Activated naive CD8-positive, alpha-beta T cell treated with anti-CD3 and anti-CD28 coated beads for 36 hours (primary cell): ENCODE measurements around the gene PI4KB. TPM values are rescaled to one million over a fixed set of nuclear protein-coding genes. Genes with fewer than 3 reads are reported as not detected.

Experiments used
- DNase-seq: peaks from one replicate; pipeline ENCODE4 v3.0.0; 2021
- H3K27ac Mint-ChIP-seq: one replicate; pipeline ENCODE4 v1.8.0; 2022; ENCODE audit warnings: mild to moderate bottlenecking, moderate library complexity, mixed read lengths
- H3K27me3 Mint-ChIP-seq: one replicate; pipeline ENCODE4 v1.8.0; 2022; ENCODE audit warnings: mild to moderate bottlenecking, mixed read lengths
- H3K36me3 Mint-ChIP-seq: one replicate; pipeline ENCODE4 v1.8.0; 2021; ENCODE audit warnings: mild to moderate bottlenecking, mixed read lengths
- H3K4me1 Mint-ChIP-seq: one replicate; pipeline ENCODE4 v1.8.0; 2021; ENCODE audit warnings: mixed read lengths
- H3K4me3 Mint-ChIP-seq: one replicate; pipeline ENCODE4 v1.8.0; 2022; ENCODE audit warnings: mild to moderate bottlenecking, moderate library complexity, mixed read lengths
- H3K9me3 Mint-ChIP-seq: one replicate; pipeline ENCODE4 v1.8.0; 2022; ENCODE audit warnings: mixed read lengths
- total RNA-seq, 2 experiments: library from RNA; stranded (reverse); gene quantifications; one replicate each; pipeline ENCODE4 v1.2.3, GENCODE V29; 2021

PI4KB gene
- 10 to 100 TPM; 46.4 to 49.4 TPM for total RNA-seq

DNA sequence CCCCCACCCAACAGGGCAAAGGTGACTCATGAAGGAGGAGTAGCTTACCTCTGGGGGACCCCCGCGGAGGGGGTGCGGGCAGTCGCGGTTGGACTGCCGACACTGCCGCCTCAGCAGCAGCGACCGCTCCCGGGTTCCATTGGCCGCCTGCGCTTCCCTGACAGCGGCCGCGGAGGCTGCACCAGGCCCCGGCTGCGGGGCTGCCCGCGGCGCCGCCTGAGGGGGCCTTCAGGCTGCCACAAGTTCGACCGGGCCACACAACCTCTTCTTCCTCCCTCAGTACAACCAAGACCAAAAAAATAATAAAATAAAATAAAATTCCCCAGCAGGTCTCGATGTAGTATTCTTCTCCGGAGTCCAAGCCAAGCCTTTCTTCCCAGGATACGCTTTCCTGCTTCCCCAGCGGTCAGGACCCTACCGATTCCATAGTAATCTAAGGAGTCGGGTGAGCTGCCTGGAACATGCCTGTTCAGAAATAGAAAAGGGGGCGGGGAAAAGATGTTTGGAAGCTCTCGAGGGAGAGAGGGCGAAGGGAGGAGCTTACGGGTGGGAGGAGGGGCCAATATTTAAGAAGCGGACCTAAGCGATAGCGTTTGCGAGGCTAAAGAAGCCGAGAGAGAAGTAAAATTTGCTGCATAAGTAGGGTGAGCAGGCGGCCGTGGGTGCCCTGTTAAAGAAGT, at the start of gene PI4KB:
PI4KB (minus strand) TSS at position 194 of the 680 bp plus-strand sequence. CDS start 10,935 bp downstream, outside the sequence.
- Mint-ChIP-seq H3K4me3 (peak within 1 kb of the TSS; percentile 89), H3K27ac (peak within 1 kb of the TSS; percentile 98), H3K36me3 (peaks cover 14% of the 10 kb centered on the region)

DNA sequence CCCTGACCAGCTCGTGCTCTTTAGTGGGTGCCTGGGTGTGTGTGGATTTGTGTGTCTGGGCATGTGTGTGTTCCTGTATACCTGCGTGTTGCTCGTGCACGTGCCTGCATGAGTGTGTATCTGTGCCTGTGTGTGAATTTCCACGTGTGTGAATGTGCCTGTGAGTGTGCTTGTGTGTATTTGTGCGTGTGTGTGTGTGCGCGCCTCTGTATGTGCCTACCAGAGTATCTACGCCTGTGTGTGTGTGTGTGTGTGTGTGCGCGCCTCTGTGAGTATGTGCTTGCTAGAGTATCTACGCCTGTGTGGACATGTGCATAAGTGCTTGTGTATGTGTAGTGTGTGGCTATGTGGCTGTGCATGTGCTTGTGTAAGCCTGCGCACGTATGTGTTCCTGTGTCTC, 46.0 kb upstream of the PI4KB start:
- Mint-ChIP-seq H3K9me3 (no peaks in the 10 kb centered on the region), H3K4me1 (peaks cover 2% of the 10 kb centered on the region), H3K4me3 (no peak overlapping the region), H3K36me3 (no peaks in the 10 kb centered on the region), H3K27me3 (no peaks in the 10 kb centered on the region), H3K27ac (no peak overlapping the region)
- DNase-seq = no peak

More for the DNA sequence above, at the start of gene PI4KB:
- Mint-ChIP-seq H3K4me1 (peaks cover 27% of the 10 kb centered on the region), H3K9me3 (no peaks in the 10 kb centered on the region), H3K27me3 (no peaks in the 10 kb centered on the region)
- peak; percentile 87 for DNase-seq

DNA sequence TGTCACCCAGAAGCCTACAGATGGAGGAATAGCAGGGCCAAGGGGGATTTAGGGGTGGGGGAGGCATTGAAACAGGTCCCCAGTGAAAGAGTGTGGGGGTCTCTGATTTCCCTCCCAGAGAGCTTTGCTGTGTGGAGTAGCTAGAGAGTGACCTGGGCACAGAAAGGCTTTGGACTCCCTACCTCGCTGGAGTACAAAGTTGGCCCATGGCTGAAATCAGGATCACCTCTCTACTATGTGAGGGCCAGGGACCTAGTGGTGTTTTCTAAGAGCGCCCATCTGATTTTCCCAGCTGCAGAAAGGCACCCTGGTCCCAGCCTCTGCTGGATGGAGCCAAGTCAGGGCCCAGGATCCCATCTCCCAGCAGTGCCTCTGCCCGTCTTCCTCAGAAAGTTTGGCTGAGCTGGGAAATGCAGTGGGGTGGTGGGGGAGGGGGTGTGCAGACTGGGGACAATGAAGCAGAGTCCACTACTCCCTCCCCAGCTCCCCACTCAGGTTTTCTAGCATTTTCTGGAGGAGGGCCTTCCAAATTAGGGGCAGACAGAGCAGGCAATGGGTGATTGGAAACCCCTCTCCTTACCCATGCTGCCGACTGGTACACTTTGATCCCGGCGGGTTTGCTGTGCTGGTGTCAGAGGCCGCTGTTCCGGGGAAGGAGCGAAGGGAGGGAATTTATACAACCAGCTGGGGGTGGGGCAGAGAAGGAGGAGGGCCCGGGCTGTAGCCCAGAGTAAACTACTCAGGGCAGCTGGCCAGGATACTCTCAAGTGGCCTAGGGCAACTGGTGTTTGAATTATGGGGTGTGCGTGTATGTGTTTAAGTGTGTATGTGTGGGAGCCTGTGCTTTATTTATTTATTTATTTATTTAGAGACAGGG, 45.1 kb upstream of the PI4KB start, which contains the start of gene SELENBP1:
SELENBP1 (minus strand) TSS at position 648 of the 877 bp plus-strand sequence; CDS start at position 584, 64 bp downstream.
- H3K36me3 Mint-ChIP-seq = no peaks in the 10 kb centered on the region
- H3K4me1 Mint-ChIP-seq = peaks cover 2% of the 10 kb centered on the region
- DNase-seq = no peak
- no peaks in the 10 kb centered on the region for H3K9me3 Mint-ChIP-seq
- no peak within 1 kb of the TSS for H3K27ac Mint-ChIP-seq
- no peaks in the 10 kb centered on the region for H3K27me3 Mint-ChIP-seq
- H3K4me3 Mint-ChIP-seq = no peak within 1 kb of the TSS

DNA sequence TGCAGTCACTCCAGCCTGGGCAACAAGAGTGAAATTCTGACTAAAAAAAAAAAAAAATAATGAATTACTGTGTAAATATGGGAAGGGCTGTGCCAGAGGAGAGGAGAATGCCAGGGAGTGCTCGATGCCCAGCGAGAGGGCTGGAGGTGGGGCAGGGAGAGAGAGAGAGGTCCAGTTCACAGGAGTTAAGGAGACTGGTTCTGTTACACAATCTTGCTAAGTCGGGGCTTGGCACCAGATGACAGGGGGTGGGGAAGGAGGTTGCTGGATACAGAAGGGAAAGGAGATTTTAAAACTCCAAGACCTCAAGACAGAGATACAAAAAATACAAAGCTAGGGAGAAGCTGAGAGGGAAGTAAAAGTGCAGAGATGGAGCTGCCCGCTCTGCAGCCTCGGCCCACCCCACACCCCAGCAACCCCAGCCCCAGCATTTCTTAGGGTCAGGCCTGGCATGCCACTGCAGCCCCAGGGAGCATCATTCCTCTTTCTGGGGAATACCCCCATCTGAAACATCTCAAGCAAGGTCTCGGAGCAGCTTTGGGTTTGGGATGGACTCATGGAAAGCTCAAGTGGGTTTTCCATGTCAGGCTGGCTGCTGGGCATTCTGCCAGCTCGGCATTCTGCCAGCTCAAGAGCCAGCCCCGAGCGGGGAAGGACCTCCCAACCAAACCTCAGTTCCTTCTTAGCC, 44.3 kb upstream of the PI4KB start:
- Mint-ChIP-seq H3K27ac (no peak overlapping the region), H3K4me3 (no peak overlapping the region), H3K4me1 (peaks cover 2% of the 10 kb centered on the region), H3K27me3 (no peaks in the 10 kb centered on the region), H3K9me3 (no peaks in the 10 kb centered on the region), H3K36me3 (no peaks in the 10 kb centered on the region)
- no peak for DNase-seq

DNA sequence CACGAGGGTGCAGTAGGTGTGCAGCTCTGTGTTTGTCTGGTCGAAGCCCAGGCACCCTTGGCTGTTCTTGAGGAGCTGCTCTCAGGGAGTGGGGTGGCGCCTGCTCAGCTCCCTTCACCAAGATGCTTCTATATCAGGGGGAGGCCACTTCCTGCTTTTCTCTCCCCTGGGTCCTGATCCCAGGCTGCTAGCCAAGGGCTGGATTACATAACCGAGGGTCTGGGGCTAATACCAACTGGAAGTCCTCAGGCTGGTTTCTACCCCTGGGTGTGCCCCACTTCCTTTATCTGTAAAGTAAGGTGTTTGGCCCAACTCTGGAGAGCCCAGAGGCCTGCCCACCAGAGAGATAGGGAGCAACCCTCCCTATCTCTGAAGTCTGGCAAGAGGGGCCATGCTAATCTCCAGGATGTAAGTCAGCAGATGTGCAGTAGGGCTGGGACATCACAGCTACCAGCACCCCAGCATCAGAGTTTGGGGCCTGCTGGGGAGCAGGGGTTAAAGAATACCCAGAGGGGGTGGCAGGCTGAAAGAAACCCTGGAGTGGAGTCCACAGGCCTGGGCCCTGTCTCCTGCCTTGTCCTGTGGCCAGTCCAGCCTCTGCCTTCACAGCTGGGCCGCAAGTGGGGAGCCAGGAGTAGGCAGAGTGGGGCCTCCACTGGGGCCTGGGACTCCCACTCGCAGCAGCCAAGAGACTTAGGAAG, 43.1 kb upstream of the PI4KB start:
- H3K9me3 Mint-ChIP-seq = no peaks in the 10 kb centered on the region
- H3K4me1 Mint-ChIP-seq = peaks cover 2% of the 10 kb centered on the region
- H3K27ac Mint-ChIP-seq = no peak overlapping the region
- H3K36me3 Mint-ChIP-seq = no peaks in the 10 kb centered on the region
- no peak overlapping the region for H3K4me3 Mint-ChIP-seq
- H3K27me3 Mint-ChIP-seq = no peaks in the 10 kb centered on the region
- no peak for DNase-seq

DNA sequence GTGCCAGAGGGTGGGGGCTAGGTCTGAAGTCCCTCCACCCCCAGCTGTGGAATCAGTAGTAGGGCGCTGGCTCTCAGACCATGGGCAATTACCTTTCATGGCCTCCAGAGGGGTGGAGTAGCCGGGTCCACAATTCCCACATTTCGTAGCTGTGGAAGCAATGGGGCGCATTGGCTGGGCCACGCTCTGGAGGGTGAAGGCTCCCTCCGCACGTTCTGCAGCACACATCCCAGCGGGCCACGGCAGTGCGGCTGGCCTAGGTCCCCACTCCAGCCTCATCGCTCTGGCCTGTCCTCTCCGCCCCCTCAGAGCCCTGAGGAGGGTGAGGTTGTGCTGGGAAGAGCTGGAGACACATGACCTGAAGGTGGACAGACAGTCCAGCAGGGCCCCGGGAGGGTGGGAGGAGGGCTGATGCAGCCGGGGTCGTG, 42.4 kb upstream of the PI4KB start:
- H3K27me3 Mint-ChIP-seq = no peaks in the 10 kb centered on the region
- no peak overlapping the region for H3K4me3 Mint-ChIP-seq
- no peaks in the 10 kb centered on the region for H3K36me3 Mint-ChIP-seq
- H3K27ac Mint-ChIP-seq = no peak overlapping the region
- no peak for DNase-seq
- peaks cover 2% of the 10 kb centered on the region for H3K4me1 Mint-ChIP-seq
- no peaks in the 10 kb centered on the region for H3K9me3 Mint-ChIP-seq

DNA sequence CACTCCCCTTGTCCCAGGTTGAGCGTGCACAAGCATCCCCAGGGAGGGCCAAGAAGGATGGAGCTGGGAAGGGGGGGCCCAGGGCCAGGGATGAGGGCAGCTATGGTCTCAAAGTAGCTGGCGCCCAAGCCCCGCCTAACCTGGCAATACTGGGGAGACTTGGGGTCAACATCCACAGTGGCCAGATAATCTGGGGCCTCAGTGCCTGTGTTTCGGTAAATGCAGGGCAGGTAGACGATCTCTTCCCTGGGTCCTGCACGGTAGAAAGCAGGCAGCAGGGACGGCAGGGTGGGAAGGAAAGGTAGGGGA, 42.0 kb upstream of the PI4KB start:
- H3K4me1 Mint-ChIP-seq = peaks cover 2% of the 10 kb centered on the region

DNA sequence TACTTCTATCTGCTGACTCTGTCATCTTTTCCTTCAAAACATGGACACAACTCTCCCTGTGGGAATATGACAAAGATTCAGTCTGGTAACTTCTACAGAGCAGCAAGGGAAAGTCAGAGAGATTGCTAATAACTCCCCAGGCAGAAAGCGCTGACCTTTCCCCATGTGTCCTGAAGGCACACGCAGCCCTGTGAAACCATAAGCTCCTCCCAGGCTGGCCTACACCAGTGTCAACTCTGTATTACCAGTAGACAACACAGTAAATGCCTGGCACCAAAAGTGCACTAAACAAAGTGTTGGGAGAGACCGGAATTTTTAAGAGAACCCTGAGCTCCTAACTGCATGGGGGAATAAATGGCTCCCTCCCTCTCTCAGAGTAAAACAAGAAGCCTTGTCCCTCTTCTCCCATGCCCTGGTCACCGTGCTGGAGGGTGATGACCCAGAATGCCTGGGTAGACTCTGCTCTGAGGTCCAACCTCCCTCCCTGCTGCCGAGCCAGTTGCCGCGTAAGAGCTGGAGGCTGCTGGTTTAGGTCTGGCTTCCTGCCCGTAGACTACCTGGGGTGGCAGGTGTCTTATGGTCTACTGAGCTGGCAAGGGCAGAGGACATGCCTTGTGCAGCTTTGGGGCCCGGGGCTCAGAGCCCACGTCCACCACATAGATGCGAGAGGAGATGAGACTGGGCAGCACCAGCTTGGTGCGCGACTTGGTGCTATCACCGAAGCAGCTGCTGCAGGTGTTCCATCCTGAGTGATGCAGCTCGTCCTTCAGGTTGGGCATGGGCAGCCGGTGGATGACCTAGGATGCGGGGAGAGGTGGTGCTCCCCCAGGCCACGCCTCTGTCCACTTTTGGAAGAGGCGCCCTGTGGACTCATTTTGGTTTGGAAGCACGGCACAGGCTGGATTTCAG, 41.4 kb upstream of the PI4KB start:
- Mint-ChIP-seq H3K36me3 (no peaks in the 10 kb centered on the region), H3K9me3 (no peaks in the 10 kb centered on the region), H3K4me1 (no peaks in the 10 kb centered on the region), H3K27ac (no peak overlapping the region), H3K4me3 (no peak overlapping the region), H3K27me3 (no peaks in the 10 kb centered on the region)
- DNase-seq = no peak

More for the DNA sequence above, 42.0 kb upstream of the PI4KB start:
- no peak overlapping the region for H3K27ac Mint-ChIP-seq
- H3K4me3 Mint-ChIP-seq = no peak overlapping the region
- H3K36me3 Mint-ChIP-seq = no peaks in the 10 kb centered on the region
- no peak for DNase-seq
- H3K27me3 Mint-ChIP-seq = no peaks in the 10 kb centered on the region
- no peaks in the 10 kb centered on the region for H3K9me3 Mint-ChIP-seq

DNA sequence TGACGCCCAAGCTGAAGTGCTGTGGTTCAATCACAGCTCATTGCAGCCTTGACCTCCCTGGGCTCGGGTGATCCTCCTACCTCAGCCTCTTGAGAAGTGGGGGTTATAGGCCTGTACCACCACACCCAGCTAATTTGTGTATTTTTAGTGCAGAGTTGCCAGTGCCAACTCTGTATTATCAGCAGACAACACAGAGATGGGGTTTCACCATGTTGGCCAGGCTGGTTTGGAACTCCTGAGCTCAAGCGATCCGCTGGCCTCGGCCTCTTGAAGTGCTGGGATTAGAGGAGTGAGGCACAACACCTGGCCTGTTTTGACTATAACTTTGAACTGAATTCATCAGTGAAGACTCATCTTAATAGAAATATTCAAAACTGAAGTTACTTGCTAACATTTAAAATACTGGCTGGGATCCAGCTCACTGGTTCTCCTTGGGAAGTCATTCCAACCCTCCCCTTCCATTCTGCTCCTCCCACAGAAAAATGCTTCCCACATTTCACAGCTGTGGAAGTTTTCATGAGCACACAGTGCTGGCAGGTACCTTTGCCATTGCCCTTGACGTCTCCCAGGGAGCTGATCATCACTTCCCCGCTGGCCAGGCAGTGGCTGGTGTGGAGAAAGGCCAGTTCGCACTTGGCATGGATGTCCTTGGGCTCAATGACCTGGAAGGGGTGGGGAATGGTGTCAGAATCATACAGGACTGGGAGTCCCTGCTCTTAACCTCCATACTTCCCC, 40.6 kb upstream of the PI4KB start:
- Mint-ChIP-seq H3K9me3 (peaks cover 4% of the 10 kb centered on the region), H3K27ac (no peak overlapping the region), H3K4me3 (no peak overlapping the region), H3K4me1 (no peaks in the 10 kb centered on the region), H3K27me3 (no peaks in the 10 kb centered on the region), H3K36me3 (no peaks in the 10 kb centered on the region)
- DNase-seq = no peak

DNA sequence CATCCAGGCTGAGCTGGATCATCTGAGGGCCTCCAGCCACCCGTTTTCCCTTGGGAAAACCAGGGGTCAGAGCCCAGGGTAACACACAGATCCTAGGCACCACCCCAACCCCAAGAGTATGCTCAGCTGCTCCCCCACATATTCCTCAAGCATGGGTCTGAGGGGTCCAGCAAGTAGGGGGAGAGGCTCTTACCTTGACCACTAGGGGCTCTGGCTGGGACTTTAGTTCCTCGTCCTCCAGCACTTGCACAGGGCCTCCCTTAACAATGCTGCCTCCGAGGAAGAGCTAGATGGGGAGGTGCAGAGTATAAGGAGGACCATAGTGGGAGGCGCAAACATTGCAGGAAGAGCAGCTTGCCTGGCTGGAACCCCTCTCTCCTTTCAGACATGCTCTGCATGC, 37.8 kb upstream of the PI4KB start:
- Mint-ChIP-seq H3K36me3 (peaks cover 3% of the 10 kb centered on the region), H3K27me3 (no peaks in the 10 kb centered on the region), H3K4me3 (no peak overlapping the region), H3K27ac (no peak overlapping the region), H3K4me1 (no peaks in the 10 kb centered on the region), H3K9me3 (peaks cover 15% of the 10 kb centered on the region)
- no peak for DNase-seq

DNA sequence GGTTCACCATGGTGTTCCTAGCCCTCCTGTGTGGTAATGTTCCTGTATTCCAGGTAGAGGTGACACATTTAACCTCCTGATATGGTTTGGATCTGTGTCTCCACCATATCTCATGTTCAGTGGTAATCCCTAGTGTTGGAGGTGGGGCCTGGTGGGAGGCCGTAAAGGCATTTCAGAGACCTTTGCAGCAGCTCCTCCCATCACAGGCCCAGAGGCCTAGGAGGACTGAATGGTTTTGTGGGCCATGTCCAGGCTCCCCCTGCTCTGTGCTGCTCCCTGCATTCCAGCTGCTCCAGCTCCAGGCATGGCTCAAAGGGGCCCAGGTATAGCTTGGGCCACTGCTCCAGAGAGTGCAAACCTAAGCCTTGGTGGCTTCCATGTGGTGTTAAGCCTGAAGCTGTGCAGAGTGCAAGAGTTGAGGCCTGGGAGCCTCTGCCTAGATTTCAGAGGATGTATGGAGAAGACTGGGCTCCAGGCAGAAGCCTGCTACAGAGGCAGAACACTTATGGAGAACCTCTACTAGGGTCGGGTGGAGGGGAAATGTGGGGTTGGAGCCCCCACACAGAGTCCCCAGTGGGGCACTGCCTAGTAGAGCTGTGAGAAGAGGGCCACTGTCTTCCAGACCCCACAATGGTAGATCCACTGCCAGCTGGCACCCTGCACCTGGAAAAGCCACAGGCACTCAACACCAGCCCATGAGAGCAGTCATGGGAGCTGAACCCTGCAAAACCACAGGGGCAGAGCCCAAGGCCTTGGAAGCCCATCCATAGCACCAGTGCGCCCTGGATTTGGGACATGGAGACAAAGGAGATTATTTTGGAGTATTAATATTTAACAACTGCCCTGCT, 35.3 kb upstream of the PI4KB start:
- no peak for DNase-seq
- Mint-ChIP-seq H3K9me3 (peaks cover 15% of the 10 kb centered on the region), H3K27me3 (no peaks in the 10 kb centered on the region), H3K4me3 (no peak overlapping the region), H3K27ac (no peak overlapping the region), H3K4me1 (no peaks in the 10 kb centered on the region), H3K36me3 (peaks cover 3% of the 10 kb centered on the region)

DNA sequence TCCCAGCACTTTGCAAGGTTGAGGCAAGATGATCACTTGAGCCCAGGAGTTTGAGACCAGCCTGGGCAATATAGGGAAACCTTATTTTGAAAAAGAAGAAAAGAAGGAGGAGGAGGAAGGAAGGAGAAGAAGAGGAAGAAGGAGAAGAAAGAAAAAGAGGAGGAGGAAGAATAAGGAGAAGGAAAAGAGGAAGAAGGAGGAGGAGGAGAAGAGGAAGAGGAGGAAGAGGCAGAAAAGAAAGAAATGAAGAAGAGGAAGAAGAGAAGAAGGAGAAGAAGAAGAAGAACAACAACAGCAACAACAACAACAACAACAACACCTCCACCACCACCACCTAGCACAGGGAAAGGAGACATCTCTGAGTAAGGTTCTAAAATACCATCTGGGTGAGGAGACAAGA, 34.7 kb upstream of the PI4KB start:
- no peaks in the 10 kb centered on the region for H3K4me1 Mint-ChIP-seq
- H3K36me3 Mint-ChIP-seq = peaks cover 3% of the 10 kb centered on the region
- no peak overlapping the region for H3K27ac Mint-ChIP-seq

DNA sequence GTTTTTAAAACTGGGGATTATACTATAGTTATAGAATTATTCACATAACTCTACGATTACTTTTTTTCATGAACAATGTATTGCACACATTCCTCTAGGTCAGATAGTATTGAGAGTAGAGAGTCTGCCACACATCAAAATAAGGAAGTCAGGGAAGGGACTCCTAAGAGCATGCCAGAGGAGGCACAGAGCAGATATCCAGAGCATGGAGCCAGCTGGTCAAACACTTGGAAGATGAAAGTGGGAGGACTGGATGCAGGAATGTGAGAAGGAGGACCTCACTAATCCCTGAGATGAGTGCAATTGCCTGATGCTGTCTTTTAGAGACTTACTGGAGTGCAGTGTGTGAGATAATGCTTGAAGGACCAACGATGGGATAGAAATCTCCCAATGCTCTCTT, 29.5 kb upstream of the PI4KB start:
- DNase-seq = no peak
- Mint-ChIP-seq H3K36me3 (peaks cover under 1% of the 10 kb centered on the region), H3K4me1 (no peaks in the 10 kb centered on the region), H3K4me3 (no peak overlapping the region), H3K27ac (no peak overlapping the region), H3K27me3 (no peaks in the 10 kb centered on the region), H3K9me3 (peaks cover 4% of the 10 kb centered on the region)

More for the DNA sequence above, 34.7 kb upstream of the PI4KB start:
- no peak for DNase-seq
- no peaks in the 10 kb centered on the region for H3K27me3 Mint-ChIP-seq
- peaks cover 15% of the 10 kb centered on the region for H3K9me3 Mint-ChIP-seq
- H3K4me3 Mint-ChIP-seq = no peak overlapping the region
